ENCODE data around the gene ATP8B4. TPM values are rescaled to one million over a fixed set of nuclear protein-coding genes. Genes with fewer than 3 reads are reported as not detected.

ATP8B4 gene
- total and polyA plus RNA-seq, 7 donors: 1.2 to 11.1 (median 4.9) TPM

DNA sequence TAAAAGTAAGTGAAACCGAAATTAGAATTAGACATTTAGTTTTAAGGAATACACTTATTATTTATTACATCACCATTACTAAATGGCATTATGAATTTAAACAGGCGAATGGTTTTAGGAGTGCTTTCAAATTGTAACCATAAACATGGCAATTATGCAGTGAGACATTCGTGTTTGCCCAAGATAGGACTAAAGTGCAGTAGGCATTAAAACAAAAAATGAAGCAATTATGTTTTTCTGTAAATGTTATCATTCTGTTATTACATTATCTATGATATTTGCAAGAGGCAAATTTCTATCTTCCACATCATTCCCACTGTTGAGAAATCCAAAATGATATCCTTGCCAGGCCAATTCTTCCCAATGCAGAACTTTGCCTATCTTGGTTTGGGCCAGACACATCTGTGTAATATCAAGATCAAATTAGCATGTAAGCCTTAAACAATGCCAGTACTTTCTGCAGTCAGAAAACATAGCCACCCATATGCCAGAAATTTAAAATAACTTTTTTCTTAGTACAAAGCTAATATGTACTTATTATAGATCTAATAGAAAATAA is 156.9 kb downstream of the ATP8B4 start:
- Histone ChIP-seq H3K36me3 (no peaks in the 10 kb centered on the region), H3K9me3 (peaks cover 0 to 7% (median 0%) of the 10 kb centered on the region in 4 donors), H3K27ac (peak overlapping the region in 2 of 4 donors; percentile 52 to 58), H3K27me3 (no peaks in the 10 kb centered on the region), H3K4me1 (peaks cover 0 to 28% (median 4%) of the 10 kb centered on the region in 4 donors), H3K4me3 (no peak overlapping the region)
- no peak for DNase-seq
- WGBS, 2 donors: 76 to 82% methylated on average over 3 of the region's 3 CpGs
- intact Hi-C loops (cut with DNase I): no loop called here
- TF ChIP-seq EP300 (IDR thresholded peaks at IDR 0.05) (peak in 1 of 4 donors; percentile 23), POLR2AphosphoS5 (IDR thresholded peaks at IDR 0.05) (peak in 3 of 4 donors; percentile 66 to 83 (median 81)), POLR2A (IDR thresholded peaks at IDR 0.05) (no peak)
- TF ChIP-seq, protein P1, sequence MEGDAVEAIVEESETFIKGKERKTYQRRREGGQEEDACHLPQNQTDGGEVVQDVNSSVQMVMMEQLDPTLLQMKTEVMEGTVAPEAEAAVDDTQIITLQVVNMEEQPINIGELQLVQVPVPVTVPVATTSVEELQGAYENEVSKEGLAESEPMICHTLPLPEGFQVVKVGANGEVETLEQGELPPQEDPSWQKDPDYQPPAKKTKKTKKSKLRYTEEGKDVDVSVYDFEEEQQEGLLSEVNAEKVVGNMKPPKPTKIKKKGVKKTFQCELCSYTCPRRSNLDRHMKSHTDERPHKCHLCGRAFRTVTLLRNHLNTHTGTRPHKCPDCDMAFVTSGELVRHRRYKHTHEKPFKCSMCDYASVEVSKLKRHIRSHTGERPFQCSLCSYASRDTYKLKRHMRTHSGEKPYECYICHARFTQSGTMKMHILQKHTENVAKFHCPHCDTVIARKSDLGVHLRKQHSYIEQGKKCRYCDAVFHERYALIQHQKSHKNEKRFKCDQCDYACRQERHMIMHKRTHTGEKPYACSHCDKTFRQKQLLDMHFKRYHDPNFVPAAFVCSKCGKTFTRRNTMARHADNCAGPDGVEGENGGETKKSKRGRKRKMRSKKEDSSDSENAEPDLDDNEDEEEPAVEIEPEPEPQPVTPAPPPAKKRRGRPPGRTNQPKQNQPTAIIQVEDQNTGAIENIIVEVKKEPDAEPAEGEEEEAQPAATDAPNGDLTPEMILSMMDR (IDR thresholded peaks at IDR 0.05): no peak

DNA sequence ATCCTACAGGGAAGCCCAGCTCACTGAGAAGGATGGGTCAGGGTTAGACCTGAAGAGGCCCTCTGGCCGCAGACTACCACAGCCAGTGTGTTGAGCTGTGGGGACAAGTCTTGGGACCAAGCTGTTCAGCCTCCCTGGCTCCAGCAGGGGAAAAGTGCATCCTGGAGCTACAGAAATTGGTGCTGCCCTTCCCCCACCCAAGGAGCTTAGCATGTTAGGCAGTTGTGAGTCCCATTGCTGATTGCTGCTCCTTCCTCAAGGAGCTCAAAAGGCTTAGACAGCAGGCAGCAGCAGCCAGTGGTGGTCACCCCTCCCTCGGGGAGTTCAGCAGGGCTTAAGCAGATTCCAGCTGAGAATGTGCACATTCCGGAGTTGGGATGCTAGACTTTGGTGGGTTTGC is 165.6 kb downstream of the ATP8B4 start:
- no peak for DNase-seq
- Histone ChIP-seq H3K4me3 (no peak overlapping the region), H3K4me1 (no peaks in the 10 kb centered on the region), H3K36me3 (no peaks in the 10 kb centered on the region), H3K27me3 (no peaks in the 10 kb centered on the region), H3K27ac (no peak overlapping the region), H3K9me3 (peaks cover 0 to 4% (median 0%) of the 10 kb centered on the region in 4 donors)
- intact Hi-C loops (cut with DNase I): no loop called here
- TF ChIP-seq, protein P1 (IDR thresholded peaks at IDR 0.05): no peak
- TF ChIP-seq POLR2AphosphoS5 (IDR thresholded peaks at IDR 0.05) (no peak), EP300 (IDR thresholded peaks at IDR 0.05) (no peak), POLR2A (IDR thresholded peaks at IDR 0.05) (no peak)
- 76 to 94% methylated on average over 3 of the region's 3 CpGs for WGBS, 2 donors

DNA sequence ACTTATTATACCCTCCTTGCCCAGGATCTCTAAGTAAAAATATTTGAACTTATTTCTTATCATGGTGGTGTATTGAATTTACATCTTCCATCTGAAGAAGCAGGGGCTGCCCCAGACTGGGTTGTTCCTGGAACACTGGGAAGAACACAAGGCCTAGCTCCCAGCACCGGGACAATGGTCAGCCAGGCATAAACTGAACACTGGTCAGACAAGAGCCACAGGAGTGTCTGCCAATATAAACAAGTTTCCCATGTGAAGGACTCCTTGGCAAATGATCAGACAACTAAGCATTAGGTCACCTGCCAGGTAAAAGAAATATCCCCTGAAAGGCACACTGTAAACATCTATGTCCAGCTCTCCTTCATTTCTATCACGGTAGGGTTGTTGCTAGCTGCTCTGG is 172.4 kb downstream of the ATP8B4 start:
- H3K4me3 ChIP-seq: no peak overlapping the region
- H3K27me3 ChIP-seq: no peaks in the 10 kb centered on the region
- H3K36me3 ChIP-seq: no peaks in the 10 kb centered on the region
- no peak for DNase-seq
- intact Hi-C loops (cut with DNase I): no loop called here
- H3K27ac ChIP-seq: no peak overlapping the region
- 84 to 97% methylated on average over 2 of the region's 2 CpGs for WGBS, 2 donors
- TF ChIP-seq, protein P1 (IDR thresholded peaks at IDR 0.05): no peak
- no peak for TF ChIP-seq EP300 (IDR thresholded peaks at IDR 0.05)
- no peak for TF ChIP-seq POLR2AphosphoS5 (IDR thresholded peaks at IDR 0.05)
- TF ChIP-seq POLR2A (IDR thresholded peaks at IDR 0.05): no peak
- H3K9me3 ChIP-seq: peaks cover 0 to 6% (median 0%) of the 10 kb centered on the region in 4 donors
- no peaks in the 10 kb centered on the region for H3K4me1 ChIP-seq

DNA sequence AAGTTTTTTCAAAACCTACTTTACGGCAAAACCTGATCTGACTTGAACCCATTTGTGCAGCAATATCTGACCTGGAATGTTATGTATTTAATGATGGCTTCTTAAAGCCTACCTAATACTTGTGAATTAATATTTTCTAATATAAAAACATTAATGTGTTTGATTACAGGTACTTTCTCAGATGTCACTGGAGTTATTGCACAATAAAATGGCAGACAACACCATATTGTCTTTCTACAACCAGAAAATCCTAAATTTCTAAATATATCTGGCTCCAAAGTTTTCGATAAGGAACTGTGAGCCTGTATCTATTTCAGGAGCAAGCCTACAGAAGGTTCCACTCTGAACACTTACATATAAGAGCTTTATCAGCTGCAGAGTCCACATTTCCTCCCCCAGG is 184.5 kb downstream of the ATP8B4 start:
- TF ChIP-seq POLR2A (IDR thresholded peaks at IDR 0.05): no peak
- no peak for TF ChIP-seq POLR2AphosphoS5 (IDR thresholded peaks at IDR 0.05)
- TF ChIP-seq, protein P1 (IDR thresholded peaks at IDR 0.05): no peak
- TF ChIP-seq EP300 (IDR thresholded peaks at IDR 0.05): no peak
- Histone ChIP-seq H3K4me1 (no peaks in the 10 kb centered on the region), H3K27me3 (no peaks in the 10 kb centered on the region), H3K4me3 (no peak overlapping the region), H3K9me3 (no peaks in the 10 kb centered on the region), H3K36me3 (no peaks in the 10 kb centered on the region), H3K27ac (no peak overlapping the region)
- intact Hi-C loops (cut with DNase I): no loop called here
- no peak for DNase-seq
- WGBS, 2 donors: 93 to 97% methylated on average over 2 of the region's 2 CpGs

Measured in sigmoid colon (tissue), 7 donors.